ENCODE results near the gene AKR1D1. TPM values are rescaled to one million over a fixed set of nuclear protein-coding genes. Genes with fewer than 3 reads are reported as not detected.
A peak's percentile ranks its signal among the peaks of the same experiment; 100 is the strongest.

Gene AKR1D1
- total and polyA plus RNA-seq, 2 of the 13 experiments (the other 11 are each of a cell fraction or from before 2014, with no cell fraction given): 6.9 to 37.0 TPM

- TF ChIP-seq, protein P1, sequence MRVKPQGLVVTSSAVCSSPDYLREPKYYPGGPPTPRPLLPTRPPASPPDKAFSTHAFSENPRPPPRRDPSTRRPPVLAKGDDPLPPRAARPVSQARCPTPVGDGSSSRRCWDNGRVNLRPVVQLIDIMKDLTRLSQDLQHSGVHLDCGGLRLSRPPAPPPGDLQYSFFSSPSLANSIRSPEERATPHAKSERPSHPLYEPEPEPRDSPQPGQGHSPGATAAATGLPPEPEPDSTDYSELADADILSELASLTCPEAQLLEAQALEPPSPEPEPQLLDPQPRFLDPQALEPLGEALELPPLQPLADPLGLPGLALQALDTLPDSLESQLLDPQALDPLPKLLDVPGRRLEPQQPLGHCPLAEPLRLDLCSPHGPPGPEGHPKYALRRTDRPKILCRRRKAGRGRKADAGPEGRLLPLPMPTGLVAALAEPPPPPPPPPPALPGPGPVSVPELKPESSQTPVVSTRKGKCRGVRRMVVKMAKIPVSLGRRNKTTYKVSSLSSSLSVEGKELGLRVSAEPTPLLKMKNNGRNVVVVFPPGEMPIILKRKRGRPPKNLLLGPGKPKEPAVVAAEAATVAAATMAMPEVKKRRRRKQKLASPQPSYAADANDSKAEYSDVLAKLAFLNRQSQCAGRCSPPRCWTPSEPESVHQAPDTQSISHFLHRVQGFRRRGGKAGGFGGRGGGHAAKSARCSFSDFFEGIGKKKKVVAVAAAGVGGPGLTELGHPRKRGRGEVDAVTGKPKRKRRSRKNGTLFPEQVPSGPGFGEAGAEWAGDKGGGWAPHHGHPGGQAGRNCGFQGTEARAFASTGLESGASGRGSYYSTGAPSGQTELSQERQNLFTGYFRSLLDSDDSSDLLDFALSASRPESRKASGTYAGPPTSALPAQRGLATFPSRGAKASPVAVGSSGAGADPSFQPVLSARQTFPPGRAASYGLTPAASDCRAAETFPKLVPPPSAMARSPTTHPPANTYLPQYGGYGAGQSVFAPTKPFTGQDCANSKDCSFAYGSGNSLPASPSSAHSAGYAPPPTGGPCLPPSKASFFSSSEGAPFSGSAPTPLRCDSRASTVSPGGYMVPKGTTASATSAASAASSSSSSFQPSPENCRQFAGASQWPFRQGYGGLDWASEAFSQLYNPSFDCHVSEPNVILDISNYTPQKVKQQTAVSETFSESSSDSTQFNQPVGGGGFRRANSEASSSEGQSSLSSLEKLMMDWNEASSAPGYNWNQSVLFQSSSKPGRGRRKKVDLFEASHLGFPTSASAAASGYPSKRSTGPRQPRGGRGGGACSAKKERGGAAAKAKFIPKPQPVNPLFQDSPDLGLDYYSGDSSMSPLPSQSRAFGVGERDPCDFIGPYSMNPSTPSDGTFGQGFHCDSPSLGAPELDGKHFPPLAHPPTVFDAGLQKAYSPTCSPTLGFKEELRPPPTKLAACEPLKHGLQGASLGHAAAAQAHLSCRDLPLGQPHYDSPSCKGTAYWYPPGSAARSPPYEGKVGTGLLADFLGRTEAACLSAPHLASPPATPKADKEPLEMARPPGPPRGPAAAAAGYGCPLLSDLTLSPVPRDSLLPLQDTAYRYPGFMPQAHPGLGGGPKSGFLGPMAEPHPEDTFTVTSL (CRISPR knock-in tag; IDR thresholded peaks at IDR 0.05; ENCODE audit: borderline replicate concordance): peak; percentile 73
- TF ChIP-seq ZNF678 (CRISPR knock-in tag; IDR thresholded peaks at IDR 0.05): no peak
- TF ChIP-seq, protein P2, sequence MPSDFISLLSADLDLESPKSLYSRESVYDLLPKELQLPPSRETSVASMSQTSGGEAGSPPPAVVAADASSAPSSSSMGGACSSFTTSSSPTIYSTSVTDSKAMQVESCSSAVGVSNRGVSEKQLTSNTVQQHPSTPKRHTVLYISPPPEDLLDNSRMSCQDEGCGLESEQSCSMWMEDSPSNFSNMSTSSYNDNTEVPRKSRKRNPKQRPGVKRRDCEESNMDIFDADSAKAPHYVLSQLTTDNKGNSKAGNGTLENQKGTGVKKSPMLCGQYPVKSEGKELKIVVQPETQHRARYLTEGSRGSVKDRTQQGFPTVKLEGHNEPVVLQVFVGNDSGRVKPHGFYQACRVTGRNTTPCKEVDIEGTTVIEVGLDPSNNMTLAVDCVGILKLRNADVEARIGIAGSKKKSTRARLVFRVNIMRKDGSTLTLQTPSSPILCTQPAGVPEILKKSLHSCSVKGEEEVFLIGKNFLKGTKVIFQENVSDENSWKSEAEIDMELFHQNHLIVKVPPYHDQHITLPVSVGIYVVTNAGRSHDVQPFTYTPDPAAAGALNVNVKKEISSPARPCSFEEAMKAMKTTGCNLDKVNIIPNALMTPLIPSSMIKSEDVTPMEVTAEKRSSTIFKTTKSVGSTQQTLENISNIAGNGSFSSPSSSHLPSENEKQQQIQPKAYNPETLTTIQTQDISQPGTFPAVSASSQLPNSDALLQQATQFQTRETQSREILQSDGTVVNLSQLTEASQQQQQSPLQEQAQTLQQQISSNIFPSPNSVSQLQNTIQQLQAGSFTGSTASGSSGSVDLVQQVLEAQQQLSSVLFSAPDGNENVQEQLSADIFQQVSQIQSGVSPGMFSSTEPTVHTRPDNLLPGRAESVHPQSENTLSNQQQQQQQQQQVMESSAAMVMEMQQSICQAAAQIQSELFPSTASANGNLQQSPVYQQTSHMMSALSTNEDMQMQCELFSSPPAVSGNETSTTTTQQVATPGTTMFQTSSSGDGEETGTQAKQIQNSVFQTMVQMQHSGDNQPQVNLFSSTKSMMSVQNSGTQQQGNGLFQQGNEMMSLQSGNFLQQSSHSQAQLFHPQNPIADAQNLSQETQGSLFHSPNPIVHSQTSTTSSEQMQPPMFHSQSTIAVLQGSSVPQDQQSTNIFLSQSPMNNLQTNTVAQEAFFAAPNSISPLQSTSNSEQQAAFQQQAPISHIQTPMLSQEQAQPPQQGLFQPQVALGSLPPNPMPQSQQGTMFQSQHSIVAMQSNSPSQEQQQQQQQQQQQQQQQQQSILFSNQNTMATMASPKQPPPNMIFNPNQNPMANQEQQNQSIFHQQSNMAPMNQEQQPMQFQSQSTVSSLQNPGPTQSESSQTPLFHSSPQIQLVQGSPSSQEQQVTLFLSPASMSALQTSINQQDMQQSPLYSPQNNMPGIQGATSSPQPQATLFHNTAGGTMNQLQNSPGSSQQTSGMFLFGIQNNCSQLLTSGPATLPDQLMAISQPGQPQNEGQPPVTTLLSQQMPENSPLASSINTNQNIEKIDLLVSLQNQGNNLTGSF (CRISPR knock-in tag; IDR thresholded peaks at IDR 0.05): no peak
- TF ChIP-seq, protein P3, sequence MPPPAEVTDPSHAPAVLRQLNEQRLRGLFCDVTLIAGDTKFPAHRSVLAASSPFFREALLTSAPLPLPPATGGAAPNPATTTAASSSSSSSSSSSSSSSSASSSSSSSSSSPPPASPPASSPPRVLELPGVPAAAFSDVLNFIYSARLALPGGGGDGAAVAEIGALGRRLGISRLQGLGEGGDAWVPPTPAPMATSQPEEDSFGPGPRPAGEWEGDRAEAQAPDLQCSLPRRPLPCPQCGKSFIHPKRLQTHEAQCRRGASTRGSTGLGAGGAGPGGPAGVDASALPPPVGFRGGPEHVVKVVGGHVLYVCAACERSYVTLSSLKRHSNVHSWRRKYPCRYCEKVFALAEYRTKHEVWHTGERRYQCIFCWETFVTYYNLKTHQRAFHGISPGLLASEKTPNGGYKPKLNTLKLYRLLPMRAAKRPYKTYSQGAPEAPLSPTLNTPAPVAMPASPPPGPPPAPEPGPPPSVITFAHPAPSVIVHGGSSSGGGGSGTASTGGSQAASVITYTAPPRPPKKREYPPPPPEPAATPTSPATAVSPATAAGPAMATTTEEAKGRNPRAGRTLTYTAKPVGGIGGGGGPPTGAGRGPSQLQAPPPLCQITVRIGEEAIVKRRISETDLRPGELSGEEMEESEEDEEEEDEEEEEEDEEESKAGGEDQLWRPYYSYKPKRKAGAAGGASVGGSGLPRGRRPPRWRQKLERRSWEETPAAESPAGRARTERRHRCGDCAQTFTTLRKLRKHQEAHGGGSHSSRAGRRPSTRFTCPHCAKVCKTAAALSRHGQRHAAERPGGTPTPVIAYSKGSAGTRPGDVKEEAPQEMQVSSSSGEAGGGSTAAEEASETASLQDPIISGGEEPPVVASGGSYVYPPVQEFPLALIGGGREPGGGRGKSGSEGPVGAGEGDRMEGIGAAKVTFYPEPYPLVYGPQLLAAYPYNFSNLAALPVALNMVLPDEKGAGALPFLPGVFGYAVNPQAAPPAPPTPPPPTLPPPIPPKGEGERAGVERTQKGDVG (CRISPR knock-in tag; IDR thresholded peaks at IDR 0.05; ENCODE audit: borderline replicate concordance): no peak
- TF ChIP-seq HNRNPH1 (optimal IDR thresholded peaks at IDR 0.05; ENCODE audit: low read depth, low read length): no peak
- no peak for TF ChIP-seq RCOR2 (CRISPR knock-in tag; IDR thresholded peaks at IDR 0.05)
- peak; percentile 56; the same call in 1 of the 2 replicates for TF ChIP-seq ZNF614 (CRISPR knock-in tag; IDR thresholded peaks at IDR 0.05; ENCODE audit: borderline replicate concordance)
- TF ChIP-seq BRD4 (CRISPR knock-in tag; IDR thresholded peaks at IDR 0.05): peak; percentile 51; the same call in 1 of the 2 replicates
- TF ChIP-seq HMGXB3 (CRISPR knock-in tag; IDR thresholded peaks at IDR 0.05; ENCODE audit: borderline replicate concordance): no peak
- no peak for TF ChIP-seq STAT5B (CRISPR knock-in tag; IDR thresholded peaks at IDR 0.05)
Observed at GRCh38 chr7:138116892-138117291, 40.6 kb downstream of the AKR1D1 start (continued).

Measured in HepG2 (cell line).